HS-5 (cell line): ENCODE results near the gene RHNO1.
A peak's percentile ranks its signal among the peaks of the same experiment; 100 is the strongest.

ENCODE experiments used
- DNase-seq: peaks from one replicate; pipeline ENCODE4 v3.0.0-alpha.2; 2012; ENCODE audit warnings: low read depth

The RHNO1 gene

DNA sequence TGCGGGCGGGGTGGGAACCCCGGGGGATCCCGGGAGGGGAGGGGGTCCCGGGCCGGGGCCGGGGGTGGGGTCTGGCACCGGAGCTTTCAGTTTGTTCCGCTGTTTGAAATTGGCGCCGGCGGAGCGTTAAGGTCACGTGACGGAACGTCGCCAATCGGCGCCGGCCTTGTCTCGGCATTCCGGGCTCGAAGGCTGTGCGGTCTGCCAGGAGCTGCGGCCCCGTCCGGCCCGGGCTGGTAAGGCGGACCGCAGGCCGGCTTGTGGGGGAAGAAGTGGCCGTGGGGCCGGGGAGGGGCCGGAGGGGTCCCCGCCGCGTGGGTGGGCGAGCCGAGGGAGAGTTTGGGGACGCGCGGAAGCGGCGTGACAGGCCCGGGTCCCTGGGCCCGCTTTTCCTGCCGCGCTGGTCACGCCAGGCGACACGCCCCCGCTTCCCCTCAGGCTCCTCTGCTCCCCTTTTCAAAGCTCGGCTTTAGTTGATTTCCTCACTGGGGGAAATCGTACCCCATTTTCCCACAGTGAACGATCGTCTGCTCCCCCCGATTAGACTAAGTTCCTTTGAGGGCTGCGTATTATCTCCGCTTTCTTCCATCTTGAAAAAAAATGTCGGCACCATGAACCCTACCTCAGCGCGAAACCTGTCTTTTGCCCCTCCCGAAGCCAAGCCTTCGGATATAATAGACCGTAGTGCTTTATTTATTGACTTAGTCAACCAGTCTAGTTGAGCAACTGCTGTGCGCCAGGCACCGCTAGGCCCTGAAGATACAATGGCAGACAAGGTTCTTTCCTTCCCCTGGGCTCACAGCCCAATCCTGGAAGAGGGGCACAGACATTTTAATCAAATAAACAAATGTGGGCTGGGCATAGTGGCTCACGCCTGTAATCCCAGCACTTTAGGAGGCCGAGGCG is at the start of gene RHNO1, which contains the start of gene FOXM1:
RHNO1 (plus strand) TSS at position 177 of the 906 bp plus-strand sequence. CDS start 8,144 bp downstream, outside the sequence.
FOXM1 (minus strand) TSS at position 128 of the 906 bp plus-strand sequence. CDS start 2,696 bp downstream, outside the sequence.
- DNase-seq = peak; percentile 61

DNA sequence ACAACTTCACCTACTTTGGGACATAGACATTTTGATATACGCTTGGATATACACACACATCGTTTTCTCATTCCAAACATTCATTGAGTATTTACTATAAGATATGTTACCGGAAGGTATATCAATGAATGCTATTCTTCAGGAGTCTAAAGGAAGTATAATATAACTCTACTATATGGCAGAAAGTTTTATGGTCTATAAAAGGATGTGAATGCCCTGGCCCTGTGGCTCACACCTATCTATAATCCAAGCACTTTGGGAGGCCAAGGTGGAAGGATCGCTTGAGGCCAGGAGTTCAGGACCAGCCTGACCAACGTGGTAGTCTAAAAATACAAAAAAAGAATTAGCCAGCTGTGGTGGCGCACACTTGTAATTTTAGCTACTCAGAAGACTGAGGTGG is 47.7 kb upstream of the RHNO1 start:
- no peak for DNase-seq

DNA sequence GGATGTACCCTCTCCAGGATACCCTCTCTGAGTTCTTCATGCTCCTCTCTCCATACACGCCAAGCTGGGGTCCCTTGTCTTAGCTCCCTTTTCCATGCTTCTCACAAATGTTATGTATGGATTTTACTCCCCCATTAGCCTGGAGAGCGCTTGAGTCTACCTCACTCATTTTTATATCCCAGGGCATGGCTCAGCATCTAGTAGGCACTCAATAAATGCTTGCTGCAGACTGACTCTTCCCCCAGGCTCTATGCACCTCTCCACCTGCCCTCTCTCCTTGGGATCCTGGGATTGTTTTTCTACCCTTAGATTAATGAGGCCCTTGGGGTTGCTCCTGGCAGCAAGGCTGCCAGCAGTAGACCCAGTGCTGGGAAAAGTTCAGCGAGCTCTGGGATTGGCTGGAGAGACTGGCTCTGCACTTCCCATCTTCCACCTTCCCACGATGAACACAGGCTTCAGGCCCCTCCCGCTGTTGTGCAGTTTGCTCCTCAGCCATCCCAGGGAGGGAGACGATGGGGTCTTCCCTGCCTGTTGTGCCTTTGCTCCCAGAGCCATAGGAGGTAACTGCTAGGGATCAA is 44.4 kb upstream of the RHNO1 start:
- no peak for DNase-seq

DNA sequence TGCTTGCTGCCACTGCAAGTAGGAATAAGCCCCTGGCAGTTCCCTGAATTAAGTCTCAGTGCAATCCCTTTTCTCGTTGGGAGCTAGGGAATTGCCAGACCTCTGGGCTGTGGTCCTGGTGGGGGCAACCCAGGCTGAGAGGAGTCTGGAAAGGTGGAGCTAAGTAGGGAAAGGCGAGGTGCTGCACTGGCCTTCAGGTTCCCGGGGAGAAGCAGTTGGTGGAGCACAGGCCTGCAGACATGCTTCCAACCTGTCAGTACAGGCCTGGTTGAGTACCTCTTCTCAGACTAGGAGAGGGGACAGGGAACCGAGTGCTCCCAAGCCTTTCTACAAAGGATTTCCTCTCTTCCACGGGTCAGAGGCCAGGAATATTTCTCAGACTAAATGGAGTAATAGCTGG is 43.7 kb upstream of the RHNO1 start:
- DNase-seq = no peak

DNA sequence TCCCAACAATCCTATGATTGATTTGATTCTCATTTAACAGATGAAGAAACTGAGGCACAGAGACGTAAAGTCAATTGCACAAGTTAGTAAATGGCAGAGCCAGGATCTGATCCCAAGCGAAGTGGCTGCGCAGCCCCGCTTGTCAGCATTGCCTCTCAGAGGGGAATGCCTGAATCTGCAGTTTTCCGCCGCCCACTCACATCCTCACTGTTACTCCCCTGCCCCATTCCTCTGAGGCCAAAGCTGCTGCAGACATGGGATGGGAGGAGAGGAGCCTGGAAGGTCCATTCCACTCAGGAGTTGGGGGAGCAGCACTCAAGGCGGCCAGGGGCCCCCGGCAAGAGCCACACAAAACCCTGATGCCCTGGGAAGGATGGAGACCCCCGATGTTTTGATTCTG is 43.2 kb upstream of the RHNO1 start:
- no peak for DNase-seq

GRCh38 chr12:2834581-2835491 is 42.2 kb upstream of the RHNO1 start, which contains the start of gene NRIP2:
Gene NRIP2 (minus strand): TSS chr12:2835035. CDS start chr12:2834983, 52 bp downstream.
- DNase-seq = no peak

DNA sequence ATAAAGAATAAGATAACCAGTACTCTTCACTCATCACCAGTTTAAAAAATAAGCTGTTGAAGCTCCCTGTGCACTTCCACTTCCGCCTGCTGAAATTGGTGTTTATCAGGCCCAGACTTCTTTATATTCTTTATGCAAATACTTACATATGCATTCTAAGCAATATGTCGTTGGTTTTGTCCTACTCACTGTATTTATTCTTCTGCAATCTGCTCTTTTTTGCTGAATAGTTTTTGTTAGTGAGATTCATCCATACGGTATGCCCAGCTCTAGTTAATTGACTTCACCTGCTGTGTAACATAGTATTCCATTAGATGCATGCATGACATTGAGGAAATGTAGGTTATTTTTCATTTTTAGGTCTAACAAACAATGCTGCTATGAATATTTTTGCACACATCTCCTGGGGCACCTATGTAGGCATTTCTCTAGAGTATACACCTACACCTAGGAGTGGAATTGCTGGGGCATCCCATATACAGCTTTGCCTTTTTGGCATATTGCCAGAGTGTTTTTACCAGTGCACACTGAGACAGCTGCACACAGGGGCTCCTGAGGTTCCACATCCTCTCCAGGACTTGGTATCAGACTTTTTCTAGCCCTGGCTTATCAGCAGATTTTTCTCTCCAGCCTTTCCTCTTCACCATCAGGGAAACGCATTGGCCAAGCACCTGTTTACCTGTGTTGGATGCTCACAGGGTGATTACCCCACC is 41.2 kb upstream of the RHNO1 start:
- no peak for DNase-seq

GRCh38 chr12:2836574-2836973 is 40.4 kb upstream of the RHNO1 start:
- no peak for DNase-seq

- DNase-seq = no peak
These were observed 35.9 kb upstream of the RHNO1 start for GRCh38 chr12:2841056-2841650.

DNA sequence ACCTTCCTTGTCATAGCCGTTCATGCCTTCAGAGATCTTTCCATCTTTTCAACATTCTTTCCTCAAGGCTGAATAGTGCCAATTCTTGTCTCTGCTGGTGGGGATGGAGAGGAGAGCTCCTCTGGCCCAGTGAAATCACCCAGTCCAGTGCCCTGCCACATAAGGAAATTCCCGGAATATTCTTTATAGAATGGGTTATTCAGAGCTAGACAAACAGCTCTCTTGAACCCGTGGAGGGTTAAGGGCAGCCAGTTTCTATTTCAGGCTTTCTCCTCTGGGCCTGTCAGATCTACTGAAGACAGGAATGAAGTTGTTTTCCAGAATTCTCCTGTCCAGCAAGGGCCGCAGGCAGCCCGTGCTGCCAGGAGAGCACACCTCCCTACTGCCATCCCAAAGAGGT is 34.1 kb upstream of the RHNO1 start:
- DNase-seq = no peak

DNA sequence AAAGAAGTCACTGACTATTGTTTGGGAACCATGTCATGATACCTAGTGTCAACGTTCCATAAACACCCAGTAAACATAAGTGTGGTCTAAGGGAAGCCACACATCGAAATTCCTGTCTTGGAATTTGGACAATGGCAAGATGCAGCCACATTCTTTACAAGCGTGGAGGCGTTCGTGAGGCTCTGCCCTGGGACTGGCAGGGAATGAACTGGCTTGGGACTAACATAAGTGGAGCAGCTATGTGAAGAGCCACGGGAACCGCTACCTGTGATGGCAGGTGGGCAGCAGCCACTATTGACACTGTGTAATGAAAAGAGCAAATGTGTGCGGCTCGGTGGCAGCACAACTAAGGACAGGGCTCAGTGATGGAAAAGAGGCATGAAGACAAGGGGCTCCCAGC is 32.2 kb upstream of the RHNO1 start:
- DNase-seq = no peak

DNA sequence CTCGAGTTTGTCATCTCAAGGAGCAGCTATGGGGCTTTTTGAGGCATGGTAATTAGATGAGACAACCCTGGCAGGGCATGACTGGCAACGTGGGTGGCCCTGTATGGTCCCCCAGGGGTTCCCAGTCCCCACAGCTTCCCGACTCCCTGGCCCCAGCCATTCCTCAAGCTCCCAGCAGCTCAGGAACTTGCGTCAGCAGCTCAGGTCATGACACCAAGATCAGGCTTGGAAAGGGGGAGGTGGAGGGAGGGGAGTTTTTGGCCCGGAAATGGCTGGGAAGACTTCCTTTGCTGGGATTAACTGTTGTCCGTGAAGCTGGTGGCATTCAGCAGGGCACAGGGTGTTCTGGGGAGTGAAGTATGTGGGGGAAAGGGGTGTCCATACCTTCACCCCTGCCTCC is 31.7 kb upstream of the RHNO1 start:
- no peak for DNase-seq

DNA sequence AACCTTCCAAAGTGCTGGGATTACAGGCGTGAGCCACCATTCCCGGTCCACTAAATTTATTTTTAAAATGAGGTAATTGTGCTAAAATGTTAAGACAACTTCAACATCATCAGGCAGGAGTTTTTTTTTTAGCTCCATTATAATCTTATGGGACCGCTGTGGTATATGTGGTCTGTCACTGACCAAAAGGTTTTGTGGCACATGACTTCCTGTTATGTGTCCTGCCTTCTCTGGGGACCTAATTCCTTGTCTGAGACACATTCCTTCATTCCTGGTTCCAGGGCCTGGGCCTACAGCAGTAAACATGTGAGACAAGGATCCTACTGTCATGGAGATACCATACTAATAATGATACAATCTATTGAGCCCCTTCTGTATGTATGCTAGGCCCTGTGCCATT is 25.1 kb upstream of the RHNO1 start:
- no peak for DNase-seq

DNA sequence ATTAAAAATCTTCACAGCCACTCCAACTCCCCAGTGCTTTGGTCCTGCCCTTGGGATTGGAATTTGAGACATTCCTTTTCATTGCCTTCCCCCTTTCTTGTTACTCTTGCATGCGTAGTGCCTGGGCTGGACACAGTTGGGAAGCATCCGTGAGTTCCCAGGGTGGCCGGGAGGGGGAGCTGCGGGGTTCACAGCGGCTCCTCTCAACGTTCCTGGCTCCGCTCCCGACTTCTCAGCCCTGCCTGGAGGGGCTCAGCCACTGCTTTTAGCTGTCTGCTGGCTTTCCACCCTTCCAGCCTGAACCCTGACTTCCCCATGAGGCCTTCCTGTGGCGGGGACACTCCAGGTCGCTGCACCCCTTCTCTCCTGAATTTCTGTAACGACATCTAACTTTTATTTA is 23.4 kb upstream of the RHNO1 start:
- no peak for DNase-seq

GRCh38 chr12:2854669-2855453 is 22.2 kb upstream of the RHNO1 start:
- DNase-seq = no peak

DNA sequence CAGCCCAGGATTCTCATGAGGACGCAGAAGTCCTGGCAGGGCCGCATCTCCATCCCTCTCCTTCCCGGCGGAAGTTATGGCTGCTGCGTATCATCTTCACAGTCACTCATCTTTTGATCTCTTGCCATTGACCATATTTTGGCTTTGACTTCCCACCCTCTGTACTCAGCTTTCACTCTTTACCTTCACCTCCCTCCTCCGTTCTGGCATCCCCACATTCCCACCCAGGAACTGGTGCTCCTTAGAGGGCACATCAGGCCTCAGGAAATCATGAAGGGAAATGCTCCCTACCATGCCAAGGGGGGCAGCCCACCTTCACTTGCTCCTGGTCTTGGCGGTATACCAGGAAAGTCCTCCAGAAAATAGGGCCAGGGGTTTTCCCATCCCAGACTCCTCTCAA is 21.5 kb upstream of the RHNO1 start:
- no peak for DNase-seq

- no peak for DNase-seq
These were observed 21.0 kb upstream of the RHNO1 start for GRCh38 chr12:2856051-2856450.

DNA sequence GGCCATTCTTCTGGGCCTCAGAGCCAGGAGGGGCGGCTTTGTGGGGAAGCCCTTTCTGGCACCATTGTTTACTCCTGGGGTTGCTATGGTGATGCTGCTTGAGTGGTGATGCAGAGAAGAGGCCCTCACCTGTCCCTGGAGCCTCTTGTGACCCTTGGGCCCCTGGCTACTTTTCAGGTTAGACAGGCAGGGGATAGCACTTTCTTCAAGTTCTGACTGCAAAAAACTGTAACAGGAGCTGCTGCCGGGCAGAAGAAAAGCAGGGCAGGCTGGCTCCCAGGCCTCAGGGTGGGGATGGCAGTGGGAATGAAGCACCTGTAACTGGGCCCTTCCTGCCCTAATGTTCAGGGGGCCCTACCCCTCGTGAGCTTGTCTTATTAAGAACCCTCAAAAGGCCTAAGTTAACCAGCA is 20.0 kb upstream of the RHNO1 start, which contains the start of gene TEX52:
TEX52 (minus strand) TSS at position 19 of the 411 bp plus-strand sequence; CDS start at position 6, 13 bp downstream.
- DNase-seq = no peak

- DNase-seq = no peak
These were observed 19.4 kb upstream of the RHNO1 start for GRCh38 chr12:2857576-2857975.

DNA sequence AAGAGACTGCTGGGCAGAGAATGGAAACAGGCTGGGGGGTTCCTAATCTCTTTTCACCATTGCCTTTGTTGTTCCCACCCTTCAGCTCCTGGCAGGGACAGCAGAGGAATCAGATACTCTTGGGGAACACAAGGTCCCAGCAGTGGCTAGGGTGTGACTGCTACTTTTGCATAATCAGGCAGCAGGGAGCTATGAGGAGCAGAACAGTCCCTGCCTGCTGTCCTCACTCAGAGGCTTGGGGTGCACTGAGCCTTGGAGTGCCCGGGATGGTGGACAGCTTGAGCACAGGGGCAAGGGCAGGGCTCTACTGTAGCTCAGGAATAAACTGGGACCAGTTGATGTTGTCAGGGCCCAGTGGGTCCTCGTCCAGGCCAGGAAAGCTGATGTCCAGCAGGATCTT is 18.7 kb upstream of the RHNO1 start:
- no peak for DNase-seq
